CD4-positive, alpha-beta T cell treated with Interferon gamma for 1 hour (primary cell): ENCODE measurements around the gene VPS37D.
"Not testable (repeated sequence)": the region's sequence is repeated elsewhere in the genome, so short reads cannot be mapped to it uniquely, and the experiment has no call there.

Source experiments
- DNase-seq: peaks from one replicate; pipeline ENCODE4 v3.0.0-alpha.2; 2020

The VPS37D gene

DNA sequence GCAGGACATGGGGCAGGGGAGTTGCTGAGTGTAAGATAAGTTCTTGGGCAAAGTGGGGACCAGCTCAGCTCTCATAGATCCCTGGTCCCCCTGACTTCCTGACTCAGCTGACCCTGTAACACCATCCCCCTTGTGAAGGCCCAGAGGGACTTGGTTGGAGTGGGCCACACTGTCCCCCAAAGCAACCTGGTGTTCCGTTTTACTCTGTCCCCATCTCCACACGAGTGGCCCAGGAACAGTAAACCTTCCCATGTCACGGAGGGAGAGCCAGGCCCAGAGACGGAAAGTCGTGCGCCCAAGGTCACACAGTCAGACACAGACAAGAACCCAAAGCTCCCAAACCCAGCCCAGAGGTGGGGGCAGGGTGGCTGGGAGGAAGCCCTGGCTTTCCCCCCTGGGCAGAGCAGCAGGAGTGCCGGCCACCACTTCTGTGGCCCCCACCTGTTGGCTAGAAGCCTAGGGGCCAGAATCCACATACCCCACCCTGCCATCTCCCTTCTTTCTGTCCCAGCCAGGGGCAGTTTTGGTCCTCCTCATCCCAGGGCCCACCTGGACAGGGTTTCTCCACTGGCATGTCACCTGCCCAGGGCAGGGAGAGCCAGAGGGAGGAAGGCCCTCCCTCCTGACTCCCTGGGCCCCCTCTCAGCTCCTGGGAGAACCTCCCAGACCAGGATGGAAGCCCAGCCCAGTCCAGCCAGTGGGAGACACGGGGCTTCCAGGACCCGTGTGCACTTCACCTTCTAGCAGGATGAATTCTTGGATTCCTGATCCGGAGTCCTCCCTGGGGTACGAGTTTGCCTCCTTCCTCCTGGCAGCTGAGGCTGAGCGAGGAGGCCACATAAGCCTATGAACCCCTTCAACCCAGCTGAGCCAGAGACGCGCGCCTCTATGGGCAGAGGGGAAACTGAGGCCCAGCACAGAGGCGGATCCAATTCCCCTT, 20.6 kb upstream of the VPS37D start:
- no peak for DNase-seq

DNA sequence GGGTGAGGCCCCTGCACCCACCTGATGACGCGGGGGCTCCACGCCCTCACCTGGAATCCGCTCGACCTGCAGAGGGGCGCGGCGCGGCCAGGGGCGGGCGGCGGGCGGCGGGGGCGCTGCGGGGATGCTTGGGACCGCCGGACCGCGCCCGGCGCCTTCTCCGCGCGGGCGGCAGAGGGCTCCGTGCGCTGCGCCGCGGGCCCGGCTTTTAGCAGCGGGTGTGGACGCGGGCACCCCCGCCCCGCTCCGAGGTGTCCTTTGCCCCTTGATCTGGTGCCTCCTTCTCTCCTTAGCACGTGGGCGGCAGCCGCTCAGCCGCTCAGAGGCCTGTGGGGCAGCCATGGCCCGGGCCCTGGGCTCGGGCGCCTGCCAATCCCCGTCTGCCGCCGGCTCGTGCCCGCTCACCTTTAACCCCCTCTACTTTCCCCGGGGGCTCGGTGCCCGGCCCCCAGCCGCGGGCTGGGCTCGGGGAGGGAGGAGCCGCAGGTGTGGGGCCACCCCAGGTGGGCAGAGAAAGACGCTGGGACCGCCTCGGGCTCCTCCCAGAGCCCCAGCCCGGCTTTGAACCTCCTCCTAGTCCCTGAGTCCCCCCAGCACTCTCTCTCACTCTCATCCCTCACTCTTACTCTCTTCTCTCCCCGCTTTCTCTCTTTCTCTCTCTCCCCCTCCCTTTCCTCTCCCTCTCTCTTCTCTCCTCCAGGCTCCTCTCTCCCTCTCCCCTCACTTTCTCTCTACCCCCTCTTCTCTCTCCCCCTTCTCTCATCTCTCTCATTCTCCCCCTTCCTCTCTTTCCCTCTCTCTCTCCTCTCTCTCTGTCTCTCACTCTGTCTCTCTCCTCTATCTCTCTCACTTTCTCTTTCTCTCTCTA, 19.7 kb upstream of the VPS37D start:
- DNase-seq: peak; percentile 22

DNA sequence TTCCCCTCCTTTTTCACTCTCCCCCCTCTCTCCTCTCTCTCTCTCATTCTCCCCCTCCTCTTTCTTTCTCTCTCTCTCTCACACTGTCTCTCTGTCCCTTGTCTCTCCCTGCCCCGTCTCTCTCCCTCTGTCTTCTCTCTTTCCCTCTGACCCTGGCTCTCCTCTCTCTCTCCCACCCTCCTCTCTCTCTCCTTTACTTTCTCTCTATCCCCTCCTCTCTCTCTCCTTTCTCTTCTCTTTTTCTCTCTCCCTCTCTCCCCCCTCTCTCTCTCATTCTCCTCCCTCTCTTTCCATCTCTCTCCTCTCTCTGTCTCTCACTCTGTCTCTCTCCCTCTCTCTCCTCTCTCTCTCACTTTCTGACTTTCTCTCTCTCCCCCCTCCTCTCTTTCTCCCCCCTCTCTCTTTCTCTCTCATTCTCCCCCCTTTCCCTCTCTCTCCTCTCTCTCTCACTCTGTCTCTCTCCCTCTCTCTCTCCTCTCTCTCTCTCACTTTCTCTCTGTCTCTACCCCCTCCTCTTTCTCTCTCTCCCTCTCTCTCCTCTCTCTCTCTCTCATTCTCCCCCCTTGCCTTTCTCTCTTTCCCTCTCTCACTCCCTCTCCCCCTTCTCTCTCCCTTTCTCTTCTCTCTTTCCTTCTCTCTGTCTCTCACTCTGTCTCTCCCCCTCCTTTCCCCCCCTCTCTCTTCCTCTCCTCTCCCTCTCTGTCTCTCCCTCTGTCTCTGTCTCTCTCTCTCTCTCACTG, 18.9 kb upstream of the VPS37D start:
- no peak for DNase-seq

DNA sequence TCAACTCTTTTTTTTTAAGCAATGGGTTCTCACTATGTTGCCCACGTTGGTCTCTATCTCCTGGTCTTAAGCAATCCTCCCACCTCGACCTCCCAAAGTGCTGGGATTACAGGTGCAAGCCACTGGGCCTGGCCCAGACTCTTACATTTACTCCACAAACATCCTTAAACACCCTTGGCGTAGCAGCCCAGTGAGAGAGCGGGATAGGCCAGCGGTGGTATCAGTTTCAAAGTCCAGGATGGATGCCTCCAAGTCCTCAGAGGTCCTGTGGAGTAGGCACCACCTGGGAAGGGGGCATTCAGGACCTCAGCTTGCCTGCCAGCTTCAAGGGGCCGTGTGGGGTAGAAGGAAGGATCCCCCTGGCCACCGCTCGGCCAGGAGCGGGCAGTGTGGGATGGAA, 18.1 kb upstream of the VPS37D start:
- no peak for DNase-seq

DNA sequence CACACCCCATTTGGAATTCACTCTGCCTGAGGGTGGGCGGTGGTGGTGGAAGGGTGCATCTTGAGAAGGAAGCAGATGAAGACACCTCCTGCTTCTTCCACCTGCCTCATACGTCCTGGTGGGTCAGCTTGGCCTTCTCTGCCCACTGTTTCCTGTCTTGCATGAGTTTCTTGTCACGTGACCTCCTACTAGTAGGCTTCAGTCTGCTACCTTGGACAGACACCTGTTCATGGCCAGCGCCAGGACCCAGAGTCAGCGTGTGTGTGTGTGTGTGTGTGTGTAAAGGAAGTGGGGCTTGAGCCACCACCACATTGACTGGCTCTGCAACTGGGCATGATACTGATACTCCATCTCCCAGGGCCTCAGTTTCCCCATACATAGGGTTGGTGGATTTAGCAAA, 17.1 kb upstream of the VPS37D start:
- no peak for DNase-seq

DNA sequence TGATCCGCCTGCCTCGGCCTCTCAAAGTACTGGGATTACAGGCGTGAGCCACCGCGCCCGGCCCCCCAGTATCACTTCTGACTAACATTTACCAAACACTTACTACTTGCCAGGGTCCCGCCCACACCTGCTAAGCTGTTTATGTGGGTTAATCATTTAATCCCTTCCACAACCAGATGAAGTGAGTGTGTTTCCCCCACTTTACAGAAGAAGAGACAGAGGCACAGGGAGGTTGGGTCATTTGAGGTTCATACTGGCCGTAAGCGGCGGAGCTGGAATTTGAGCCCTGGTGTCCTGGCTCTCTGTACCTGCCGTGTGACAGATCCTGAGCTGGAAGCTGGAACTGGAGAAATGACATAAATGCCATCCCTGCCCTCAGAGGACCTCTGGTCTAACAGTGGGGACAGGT, 15.1 kb upstream of the VPS37D start:
- no peak for DNase-seq

DNA sequence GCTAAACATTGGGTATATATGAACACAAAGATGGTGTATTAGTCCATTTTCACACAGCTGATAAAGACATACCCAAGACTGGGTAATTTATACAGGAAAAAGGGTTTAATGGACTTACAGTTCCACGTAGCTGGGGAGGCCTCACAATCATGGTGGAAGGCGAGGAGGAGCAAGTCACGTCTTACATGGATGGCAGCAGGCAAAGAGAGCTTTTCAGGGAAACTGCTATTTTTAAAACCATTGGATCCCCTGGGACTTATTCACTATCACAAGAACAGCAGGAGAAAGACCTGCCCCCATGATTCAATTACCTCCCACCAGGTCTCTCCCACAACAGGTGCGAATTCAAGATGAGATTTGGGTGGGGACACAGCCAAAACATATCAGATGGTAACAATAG, 12.3 kb upstream of the VPS37D start:
- not testable (repeated sequence) for DNase-seq

DNA sequence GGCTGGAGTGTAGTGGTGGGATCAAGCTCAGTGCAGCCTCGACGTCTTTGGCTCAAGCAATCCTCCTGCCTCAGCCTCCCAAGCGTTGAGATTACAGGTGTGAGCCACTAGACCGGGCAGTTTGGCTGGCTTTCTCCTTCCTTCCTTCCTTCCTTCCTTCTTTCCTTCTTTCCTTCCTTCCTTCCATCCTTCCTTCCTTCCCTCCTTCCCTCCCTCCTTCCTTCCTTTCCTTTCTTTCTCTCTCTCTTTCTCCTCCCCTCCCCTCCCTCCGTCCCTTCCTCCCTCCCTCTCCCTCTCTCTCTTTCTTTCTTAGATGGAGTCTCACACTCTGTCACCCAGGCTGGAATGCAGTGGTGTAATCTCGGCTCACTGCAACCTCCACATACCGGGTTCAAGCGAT, 7.6 kb upstream of the VPS37D start:
- no peak for DNase-seq

DNA sequence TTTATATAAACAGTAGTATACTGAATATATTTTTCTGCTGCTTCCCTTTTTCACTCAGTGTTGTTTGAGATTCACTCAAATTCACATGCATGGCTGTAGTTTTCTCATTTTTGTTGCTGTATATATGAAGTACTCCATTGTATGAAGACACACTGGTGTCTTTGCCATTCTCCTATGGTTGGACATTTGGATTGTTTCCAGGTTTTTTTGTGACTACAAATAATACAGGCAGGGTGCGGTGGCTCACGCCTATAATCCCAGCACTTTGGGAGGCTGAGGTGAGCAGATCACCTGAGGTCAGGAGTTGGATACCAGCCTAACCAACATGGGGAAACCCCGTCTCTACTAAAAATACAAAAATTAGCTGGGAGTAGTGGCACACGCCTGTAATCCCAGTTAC, 7.0 kb upstream of the VPS37D start:
- DNase-seq: not testable (repeated sequence)

DNA sequence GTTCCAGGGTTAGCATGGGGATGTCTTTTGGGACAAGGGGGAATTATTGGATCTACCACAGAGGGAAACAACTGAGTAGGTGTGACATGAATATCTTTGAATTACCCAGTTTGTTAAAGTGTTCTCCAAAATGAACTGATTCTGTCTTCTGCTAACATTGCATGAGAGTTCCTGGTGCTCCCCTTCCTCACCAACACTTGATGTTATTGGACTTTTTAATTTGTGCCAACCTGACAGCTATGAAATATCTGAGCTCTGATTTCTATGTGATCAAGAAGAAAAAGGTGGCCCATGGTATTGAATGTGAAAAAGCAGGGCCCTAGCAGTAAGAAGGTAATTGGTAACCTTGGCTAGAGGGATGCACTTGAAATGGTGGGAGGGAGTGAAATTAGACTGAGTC, 4.6 kb upstream of the VPS37D start:
- no peak for DNase-seq

DNA sequence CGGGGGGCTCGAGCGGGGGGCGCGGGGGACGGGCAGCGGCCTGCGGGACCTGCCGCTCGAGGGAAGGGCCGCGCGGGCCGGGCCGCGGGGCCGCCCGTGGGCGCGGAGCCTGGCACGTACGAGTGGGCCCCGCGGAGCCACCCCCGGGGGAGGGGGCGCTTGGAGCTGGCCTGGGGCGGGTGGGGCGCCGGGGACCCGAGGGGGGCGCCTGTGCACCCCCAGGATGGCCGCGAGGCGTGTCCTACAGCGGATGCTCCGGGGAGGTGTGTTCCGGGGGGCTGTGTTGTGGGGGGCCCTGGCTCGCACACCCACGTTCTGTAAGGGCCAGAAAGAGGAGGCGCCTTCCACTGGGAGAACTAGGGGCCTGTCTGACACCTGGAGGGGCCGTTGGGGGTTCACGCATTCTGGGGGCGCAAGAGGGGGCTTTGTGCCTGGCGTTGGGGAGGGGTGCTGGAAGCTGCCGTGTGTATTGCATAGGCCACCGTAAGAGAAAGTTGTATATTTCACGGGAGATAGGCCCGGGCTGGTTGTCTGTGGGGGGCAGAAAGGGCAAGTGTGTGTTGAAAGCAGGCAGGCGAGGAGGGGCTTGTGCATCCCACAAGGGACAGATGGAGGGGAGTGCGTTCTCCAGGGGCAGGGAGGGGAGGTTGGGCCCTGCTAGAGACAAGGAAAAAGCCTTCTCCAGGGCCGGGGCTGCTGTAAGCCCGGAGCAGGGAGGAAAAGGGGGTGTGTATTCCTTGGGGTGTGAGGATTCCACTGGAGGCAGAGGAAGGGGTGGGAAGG, 663 bp downstream of the VPS37D start:
- DNase-seq: no peak

DNA sequence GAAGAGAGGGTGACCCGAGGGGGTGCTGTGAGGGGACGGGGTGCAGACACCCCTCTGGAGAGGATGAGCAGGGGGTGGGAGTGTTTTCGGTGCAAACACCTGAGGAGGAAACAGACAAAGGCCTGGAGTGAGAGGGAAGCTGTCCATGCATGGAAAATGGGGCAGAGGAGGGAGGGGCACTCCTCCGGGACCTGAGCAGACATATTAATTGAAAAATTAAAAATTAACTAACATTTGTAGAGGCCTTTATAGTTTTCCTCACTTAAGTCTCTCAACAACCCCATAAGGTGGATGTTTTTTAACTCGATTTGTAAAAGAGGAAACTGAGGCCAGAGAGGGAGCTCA, 1.2 kb downstream of the VPS37D start:
- DNase-seq: no peak

DNA sequence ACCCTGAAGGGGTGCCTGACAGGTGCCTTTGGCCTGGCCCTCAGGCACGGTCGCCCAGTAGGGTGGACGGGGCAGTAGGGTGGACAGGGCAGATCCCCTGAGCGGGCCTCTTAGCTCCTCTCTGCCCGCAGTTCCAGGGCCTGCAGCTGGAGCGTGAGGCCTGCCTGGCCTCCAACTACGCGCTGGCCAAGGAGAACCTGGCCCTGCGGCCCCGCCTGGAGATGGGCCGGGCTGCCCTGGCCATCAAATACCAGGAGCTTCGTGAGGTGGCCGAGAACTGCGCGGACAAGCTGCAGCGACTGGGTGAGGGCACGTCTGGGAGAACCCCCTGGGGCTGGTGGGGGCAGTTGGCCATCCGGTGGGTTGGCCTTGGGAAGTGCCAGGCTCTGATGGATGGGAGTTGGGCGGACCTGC, 1.7 kb downstream of the VPS37D start:
- DNase-seq: no peak

DNA sequence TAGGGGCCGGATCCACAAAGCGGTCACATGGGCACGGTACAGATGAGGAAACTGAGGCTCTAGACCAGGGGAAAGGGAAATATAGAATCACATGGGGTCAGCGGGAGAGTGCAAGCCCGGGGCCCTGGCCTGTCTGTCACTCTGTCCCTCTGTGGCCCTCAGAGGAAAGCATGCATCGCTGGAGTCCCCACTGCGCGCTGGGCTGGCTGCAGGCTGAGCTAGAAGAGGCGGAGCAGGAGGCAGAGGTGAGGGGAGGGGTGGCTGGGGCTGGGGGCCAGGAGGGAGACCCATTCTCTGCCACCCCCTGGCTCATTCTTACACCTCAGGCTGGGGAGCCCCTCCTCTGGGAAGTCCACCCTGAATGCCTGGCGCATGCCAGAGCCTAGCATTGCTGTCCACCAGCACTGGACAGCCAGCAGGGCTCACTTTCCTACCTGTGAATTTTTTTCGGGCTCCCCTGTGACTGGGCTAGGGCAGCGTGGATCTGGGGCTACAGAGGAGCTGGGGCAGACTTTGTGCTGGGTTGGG, 2.3 kb downstream of the VPS37D start:
- no peak for DNase-seq

DNA sequence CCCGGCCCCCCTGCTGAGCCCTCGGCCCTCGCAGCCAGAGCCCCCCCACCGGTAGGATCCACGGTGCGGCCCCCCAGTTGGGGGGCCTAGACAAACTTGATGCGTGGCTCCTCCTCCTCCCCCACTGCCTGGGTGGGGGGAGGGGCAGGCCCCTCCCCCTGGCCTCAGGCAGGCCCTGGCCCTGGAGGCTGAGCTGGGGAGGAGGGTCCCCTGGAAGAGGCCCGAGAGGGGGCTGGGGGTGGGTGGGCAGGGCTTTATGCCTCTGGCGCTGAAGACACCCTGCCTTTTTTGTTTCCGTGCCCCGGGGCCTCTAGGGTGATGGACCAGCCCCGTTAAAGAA, 3.7 kb downstream of the VPS37D start:
- no peak for DNase-seq

DNA sequence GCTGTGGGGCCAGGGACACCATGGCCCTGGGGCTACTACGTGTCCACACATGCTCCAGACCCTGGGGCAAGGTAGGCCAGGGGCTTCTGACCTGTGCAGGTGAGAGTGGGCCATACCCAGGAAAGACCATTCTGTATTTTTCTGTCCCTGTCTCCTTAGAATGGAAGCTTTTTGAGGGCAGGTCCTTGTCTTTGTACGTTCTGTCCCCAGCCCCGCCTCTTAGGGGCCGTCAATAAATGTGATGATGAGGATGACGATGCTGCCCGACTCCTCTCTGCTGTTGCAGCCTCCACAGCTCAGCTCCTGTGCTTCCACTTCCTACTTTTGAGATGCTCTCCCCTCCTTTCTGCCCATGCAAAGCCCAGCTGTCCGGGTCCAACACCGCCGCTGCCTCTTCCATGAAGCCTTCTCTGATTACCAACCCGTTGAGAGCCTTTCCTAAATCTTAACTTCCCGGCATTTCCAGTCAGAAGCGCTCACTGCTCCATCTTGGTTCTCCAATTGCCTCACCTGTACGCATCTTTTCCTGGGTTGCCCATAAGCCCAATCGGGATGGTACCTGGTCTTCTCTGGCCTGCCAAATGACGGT, 4.3 kb downstream of the VPS37D start:
- no peak for DNase-seq

DNA sequence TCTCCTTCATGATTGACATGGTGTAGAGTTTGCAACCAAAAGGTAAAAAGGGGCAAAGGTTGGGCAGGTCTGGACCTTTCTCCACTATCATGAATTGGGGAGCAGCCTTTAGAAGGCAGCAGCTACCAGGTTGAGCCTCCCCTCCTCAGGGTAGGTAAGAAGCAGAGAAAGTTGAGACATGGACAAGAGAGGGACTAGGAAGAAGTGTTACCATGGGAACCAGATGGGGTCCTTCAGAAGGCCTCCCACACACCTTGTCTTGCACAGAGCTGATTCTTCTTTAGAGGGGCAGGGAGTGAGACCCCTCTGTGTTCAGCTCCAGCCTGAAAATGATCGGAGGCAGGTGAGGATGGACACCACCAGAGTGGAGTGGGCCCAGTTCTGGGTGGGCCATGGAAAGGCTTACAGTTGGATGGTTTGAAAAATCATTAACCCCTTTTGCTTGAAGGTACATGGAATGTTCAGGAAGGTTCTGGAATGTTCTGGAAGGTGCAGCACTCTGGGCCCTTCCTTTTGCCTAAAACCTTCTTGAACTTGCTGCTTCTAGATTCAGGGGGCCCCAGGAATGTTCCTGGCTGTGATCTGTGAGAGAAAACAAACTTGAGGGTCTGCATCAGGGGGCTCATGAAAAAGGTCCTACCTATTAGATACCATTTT, 7.0 kb downstream of the VPS37D start:
- DNase-seq: no peak

DNA sequence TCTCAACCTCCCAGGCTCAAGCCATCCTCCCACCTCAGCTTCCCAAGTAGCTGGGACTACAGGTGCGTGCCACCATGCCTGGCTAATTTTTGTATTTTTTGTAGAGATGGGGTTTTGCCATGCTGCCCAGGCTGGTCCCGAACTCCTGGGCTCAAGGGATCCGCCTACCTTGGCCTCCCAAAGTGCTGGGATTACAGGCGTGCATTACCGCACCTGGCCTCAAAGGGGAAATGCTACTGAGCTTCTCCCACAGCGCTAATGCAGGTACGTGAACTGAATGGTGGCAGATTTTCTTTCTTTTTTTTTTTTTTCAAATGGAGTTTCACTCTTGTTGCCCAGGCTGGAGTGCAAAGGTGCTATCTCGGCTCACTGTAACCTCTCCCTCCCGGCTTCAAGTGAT, 8.4 kb downstream of the VPS37D start:
- DNase-seq: not testable (repeated sequence)

DNA sequence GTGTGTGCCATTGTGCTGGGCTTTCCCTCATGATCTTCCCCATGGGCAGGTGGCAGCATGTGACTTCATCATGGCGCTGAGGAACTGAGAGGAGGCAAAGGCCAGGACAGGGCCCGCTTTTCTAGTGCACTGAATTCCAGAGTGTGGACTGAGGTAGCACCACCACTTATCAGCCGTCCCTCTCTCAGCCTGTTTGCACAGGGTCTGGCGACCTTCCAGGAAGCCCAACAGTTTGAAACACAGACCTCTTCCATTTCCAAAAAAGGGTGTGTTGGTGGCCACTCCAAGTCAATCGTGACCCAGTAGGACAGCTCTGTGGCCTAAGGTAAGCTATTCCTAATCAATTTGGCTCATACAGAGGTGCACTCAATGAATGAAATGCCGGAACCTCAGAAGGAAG, 11.2 kb downstream of the VPS37D start:
- no peak for DNase-seq

DNA sequence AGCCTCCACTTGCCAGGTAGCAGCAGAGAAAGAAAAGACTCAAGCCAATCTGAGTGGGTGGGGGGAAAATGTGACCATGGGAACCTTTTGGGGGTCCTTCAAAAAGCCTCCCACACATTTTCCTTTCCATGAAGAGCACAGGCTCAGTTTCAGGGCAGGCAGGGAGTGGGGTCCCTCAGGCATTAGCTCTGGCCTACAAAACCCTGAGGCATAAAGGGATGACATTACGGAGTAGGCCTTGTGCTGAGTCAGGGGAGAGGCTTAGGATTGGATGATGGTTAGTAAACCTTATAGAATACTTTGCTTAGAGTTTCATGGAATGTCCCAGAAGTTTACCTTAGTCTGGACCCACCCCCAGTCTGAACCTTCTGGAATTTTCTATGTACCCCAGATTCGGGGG, 12.1 kb downstream of the VPS37D start:
- no peak for DNase-seq

DNA sequence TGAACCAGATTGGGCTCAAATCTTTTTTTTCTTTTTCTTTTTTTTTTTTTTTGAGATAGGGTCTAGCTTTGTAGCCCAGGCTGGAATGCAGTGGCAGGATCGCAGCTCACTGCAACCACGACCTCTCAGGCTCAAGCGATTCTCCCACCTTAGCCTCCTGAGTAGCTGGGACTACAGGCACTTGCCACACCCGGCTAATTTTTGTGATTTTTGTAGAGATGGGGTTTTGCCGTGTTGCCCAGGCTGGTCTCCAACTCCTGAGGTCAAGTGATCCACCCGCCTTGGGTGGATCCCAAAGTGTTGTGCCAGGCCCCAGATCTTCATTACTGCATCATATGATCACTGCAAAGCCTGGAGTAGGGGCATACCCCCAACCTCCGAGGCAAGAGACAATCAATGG, 12.9 kb downstream of the VPS37D start:
- DNase-seq: no peak
